Immature natural killer cell (primary cell): Measurements from ENCODE around the gene DSTN. TPM values are rescaled to one million over a fixed set of nuclear protein-coding genes. Genes with fewer than 3 reads are reported as not detected.
A peak's percentile ranks its signal among the peaks of the same experiment; 100 is the strongest.

Source experiments
- DNase-seq, 3 donors: peaks; one replicate each; pipeline ENCODE4 v3.0.0; 2022; ENCODE audit warnings: mixed read lengths in 1 of 3
- H3K27ac Mint-ChIP-seq, 6 donors: one replicate each; pipeline ENCODE4 v1.8.0; 2020; ENCODE audit warnings: mixed read lengths in 6 of 6, mild to moderate bottlenecking in 5 of 6, inconsistent platforms in 4 of 6, moderate library complexity in 3 of 6
- H3K27me3 Mint-ChIP-seq, 3 donors: one replicate each; pipeline ENCODE4 v1.8.0; 2020 to 2021; ENCODE audit warnings: low read depth in 3 of 3, mild to moderate bottlenecking in 3 of 3, mixed read lengths in 3 of 3, moderate library complexity in 3 of 3, inconsistent platforms in 1 of 3
- H3K36me3 Mint-ChIP-seq, 3 donors: one replicate each; pipeline ENCODE4 v1.8.0; 2020; ENCODE audit warnings: mixed read lengths in 3 of 3, inconsistent platforms in 2 of 3, mild to moderate bottlenecking in 2 of 3
- H3K4me1 Mint-ChIP-seq, 2 donors: one replicate each; pipeline ENCODE4 v1.8.0; 2020; ENCODE audit warnings: inconsistent platforms in 2 of 2, mild to moderate bottlenecking in 2 of 2, mixed read lengths in 2 of 2, moderate library complexity in 1 of 2
- H3K4me3 Mint-ChIP-seq, 5 donors: one replicate each; pipeline ENCODE4 v1.8.0; 2020; ENCODE audit warnings: mild to moderate bottlenecking in 5 of 5, mixed read lengths in 5 of 5, inconsistent platforms in 3 of 5, moderate library complexity in 3 of 5
- H3K9me3 Mint-ChIP-seq, 6 donors: one replicate each; pipeline ENCODE4 v1.8.0; 2020; ENCODE audit warnings: mild to moderate bottlenecking in 6 of 6, mixed read lengths in 6 of 6, inconsistent platforms in 4 of 6, moderate library complexity in 3 of 6
- polyA plus RNA-seq, 3 donors: library from polyadenylated mRNA; unstranded; fragments of 300-500 nt; fragmentation: Illumina TruSeq; gene quantifications; one replicate each; pipeline ENCODE4 v1.2.3, GENCODE V29; 2021

DSTN gene
- polyA plus RNA-seq, 3 donors from 2014 or later, result 157 to 226 (median 225) TPM

DNA sequence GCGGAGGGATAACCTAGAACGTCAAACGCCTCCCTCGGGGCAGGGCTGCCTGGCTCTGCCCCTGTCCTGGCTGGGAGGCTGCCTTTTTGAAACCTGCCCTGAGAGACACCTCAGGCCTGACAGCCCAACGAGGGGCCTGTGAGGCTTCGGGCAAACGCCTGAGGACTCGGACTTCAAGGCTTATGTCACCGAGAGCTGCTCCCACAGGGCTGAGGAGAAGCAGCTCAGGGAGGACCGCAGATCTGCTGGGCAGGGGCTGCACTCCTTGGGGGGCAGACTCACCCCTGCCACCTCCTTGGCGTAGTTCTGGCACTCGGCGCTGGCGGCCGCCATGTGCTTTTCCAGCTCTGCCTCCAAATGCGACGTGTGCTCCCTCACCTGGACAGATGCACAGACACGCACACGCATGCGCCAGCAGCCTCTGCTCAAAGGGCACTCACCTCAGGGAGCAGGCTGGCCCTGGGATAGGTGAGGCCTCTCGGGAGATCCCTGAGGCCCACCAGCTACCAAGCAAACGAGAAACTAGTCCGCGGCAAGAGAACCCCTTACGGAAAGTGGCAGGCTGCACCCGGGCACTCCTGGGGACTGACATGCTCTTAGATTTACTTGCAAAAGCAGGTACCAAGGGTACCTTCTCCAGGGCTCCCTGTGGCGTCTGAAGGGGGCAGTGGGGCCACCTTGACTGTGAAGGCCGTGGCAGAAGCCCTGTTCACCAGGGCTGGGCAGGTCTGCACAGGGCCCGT is 49.6 kb downstream of the DSTN start:
- Mint-ChIP-seq H3K4me1 (peaks cover 5 to 10% of the 10 kb centered on the region in 2 donors), H3K27ac (peak overlapping the region in 2 of 6 donors; percentile 34 to 55), H3K9me3 (no peaks in the 10 kb centered on the region), H3K4me3 (no peak overlapping the region), H3K36me3 (peaks cover 0 to 28% (median 8%) of the 10 kb centered on the region in 3 donors), H3K27me3 (peaks cover 1 to 14% (median 5%) of the 10 kb centered on the region in 3 donors)
- no peak for DNase-seq

DNA sequence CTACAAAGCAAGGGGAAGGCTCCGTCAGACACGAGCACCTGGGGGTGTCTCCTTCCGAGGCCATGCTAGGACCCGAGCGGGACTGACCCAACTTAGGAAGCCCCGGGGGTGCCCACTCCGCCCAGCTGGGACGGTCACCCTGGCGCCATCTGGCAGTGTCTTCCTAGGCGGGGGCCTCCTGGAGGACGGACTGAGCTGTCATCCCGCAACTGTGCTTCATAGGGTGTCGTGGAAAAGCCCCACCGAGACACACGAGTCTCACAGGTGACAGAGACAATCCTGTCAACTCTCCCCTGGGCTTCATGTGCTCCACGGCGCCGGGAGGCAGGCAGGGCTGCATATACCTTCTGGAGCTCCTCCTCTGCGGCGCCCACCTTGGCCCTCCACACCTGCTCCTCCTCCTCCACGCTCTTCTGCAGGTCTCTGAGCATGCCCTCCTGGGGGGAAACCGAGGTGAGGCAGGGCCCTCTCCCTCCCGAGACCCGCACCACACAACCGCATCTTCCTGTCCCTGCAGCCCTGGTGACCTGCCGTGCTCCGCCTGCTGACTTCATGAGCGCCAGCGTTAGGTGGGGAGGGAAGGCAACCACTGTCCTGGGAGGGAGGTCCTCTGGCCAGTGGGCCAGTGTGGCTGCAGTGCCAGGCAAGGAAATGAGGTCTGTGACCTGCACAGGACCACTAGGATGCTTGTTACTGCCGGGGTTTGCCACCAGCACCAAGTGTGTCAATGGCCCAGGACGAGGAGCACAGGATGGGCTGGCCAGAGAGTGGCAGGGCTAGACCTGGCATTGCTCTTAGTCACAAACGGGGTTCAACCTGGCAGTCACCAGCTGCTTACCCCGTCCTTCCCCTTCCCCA is 50.7 kb downstream of the DSTN start:
- H3K27me3 Mint-ChIP-seq, result peaks cover 0 to 8% (median 0%) of the 10 kb centered on the region in 3 donors
- no peak overlapping the region for H3K4me3 Mint-ChIP-seq
- H3K27ac Mint-ChIP-seq, result no peak overlapping the region
- no peak for DNase-seq
- peaks cover 0 to 32% (median 8%) of the 10 kb centered on the region in 3 donors for H3K36me3 Mint-ChIP-seq
- peaks cover 1 to 10% of the 10 kb centered on the region in 2 donors for H3K4me1 Mint-ChIP-seq
- no peaks in the 10 kb centered on the region for H3K9me3 Mint-ChIP-seq

DNA sequence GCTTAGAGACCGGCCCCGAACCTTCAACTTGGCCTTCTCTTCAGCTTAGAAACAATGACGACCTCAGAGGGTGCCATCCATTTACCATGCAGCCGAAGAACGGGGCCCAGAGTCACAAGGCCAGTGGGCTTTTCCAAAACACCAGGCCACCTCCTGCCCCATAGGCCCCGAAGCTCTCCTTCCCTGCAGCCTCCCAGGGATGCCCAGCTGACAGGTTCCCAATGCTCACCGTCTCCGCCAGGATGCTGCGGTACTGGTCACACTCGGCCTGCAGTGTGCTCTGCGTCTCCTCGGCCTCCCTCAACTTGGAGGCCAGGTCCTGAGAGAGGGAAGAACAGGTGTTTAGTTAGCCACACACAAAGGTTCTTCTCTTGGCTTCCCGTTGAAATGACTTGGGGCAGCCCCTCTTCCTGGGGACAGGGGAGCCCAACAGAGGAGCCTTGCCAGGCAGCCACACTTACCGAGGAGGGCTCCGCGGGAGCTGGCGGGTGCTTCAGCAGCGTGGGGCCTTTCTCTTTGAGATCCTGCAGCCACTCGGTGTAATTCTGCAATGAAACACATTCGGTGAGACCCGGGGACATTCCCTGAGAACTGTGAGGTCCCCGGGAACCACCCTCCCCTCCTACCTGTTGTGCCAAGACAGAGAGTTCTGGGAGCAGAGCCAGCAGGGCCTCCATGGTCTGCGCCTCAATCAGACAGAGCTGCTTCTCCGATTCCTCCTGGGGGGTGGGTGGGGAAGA is 51.5 kb downstream of the DSTN start:
- peaks cover 1 to 10% of the 10 kb centered on the region in 2 donors for H3K4me1 Mint-ChIP-seq
- H3K27ac Mint-ChIP-seq, result no peak overlapping the region
- DNase-seq, result no peak
- H3K9me3 Mint-ChIP-seq, result no peaks in the 10 kb centered on the region
- H3K36me3 Mint-ChIP-seq, result peaks cover 5 to 35% (median 12%) of the 10 kb centered on the region in 3 donors
- H3K4me3 Mint-ChIP-seq, result no peak overlapping the region
- H3K27me3 Mint-ChIP-seq, result peaks cover 0 to 12% (median 0%) of the 10 kb centered on the region in 3 donors

DNA sequence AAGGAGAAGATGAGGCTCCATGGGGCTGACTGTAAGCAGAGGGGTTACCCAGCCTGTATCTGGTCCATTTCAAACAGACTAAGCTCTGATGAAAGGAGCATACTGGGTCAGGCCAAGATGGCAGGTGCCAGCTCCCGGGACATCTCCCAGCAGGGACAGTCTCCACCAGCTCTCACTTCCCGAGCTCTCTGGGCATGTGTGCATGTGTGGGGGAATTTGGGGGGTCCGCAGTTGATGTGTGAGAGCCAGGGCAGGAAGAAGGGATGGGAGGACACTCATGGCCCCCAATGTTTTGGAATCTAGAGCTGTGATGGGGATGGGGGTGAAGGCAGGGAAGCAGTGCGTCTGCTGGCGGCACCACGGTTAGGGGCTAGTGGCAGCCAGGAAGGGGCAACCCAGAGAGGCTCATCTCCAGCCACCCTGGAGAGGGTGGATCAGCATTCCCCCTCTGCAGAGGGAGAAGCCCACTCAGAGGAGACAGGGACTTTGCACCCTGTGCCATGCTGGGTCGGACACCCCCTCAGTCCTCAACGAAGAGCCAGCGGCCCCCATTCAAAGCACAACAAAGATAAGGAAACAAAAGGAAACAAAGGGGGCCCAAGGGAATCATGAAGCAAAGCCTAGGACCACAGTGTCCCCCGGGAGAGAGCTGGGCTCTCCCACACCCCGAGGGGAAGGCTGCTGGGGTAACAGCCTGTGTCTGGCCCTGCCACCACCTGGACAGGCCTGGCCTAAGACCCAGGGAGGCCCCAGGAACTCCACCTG is 52.4 kb downstream of the DSTN start:
- no peak for DNase-seq
- Mint-ChIP-seq H3K36me3 (peaks cover 5 to 35% (median 12%) of the 10 kb centered on the region in 3 donors), H3K27ac (no peak overlapping the region), H3K27me3 (peaks cover 0 to 12% (median 0%) of the 10 kb centered on the region in 3 donors), H3K9me3 (no peaks in the 10 kb centered on the region), H3K4me1 (peaks cover 1 to 8% of the 10 kb centered on the region in 2 donors), H3K4me3 (no peak overlapping the region)

DNA sequence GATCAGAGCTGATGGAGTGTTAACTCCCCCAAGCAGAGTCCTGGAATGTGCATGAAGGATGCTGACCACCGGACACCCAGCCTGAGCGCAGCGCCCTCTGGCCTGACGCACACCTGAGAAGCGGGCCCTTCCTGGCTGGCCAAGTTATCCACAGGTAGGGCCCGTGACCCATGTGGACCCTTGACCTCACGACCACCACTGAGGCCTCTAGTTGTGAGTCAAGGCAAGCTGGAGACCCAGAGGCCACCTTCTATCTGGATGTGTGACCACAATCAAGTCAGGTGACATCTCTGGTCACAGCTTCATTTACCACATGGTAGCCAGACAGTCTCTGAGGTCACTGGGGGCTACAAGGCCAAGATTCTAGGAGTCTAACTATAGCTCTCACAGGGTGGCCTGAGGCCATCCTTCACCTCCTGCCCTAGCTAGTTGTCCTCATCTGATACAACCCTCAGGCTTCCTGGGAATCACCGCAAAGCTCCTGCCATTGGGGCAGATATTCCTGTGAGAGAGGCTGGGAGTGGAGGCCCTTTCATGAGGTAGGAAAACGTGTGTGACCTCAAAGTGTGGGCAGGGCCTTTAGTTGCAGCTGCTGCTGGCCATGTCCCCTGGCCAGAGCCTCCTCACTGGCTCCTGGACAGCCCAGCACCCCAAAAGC is 53.1 kb downstream of the DSTN start:
- H3K4me3 Mint-ChIP-seq, result no peak overlapping the region
- DNase-seq, result no peak
- H3K36me3 Mint-ChIP-seq, result peaks cover 5 to 36% (median 8%) of the 10 kb centered on the region in 3 donors
- H3K27ac Mint-ChIP-seq, result peak overlapping the region in 1 of 6 donors; percentile 17
- H3K9me3 Mint-ChIP-seq, result no peaks in the 10 kb centered on the region
- peaks cover 0 to 12% (median 0%) of the 10 kb centered on the region in 3 donors for H3K27me3 Mint-ChIP-seq
- peaks cover 0 to under 1% of the 10 kb centered on the region in 2 donors for H3K4me1 Mint-ChIP-seq

DNA sequence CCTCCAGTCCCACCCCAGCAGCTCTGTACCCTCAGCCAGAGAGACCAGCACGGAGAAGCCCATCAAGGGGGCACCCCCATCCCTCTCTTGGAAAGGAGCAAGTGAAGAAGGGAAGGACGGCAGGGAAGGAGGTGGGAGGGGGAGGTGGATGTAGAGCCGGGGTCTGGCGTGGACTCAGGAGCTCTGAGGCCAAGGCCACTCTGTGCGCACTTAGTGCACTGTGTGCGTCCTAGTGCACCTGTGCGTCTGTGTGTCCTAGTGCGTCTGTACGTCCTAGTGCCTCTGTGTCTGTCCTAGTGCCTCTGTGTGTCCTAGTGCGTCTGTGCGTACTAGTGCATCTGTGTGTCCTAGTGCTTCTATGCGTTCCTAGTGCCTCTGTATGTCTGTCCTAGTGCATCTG is 54.2 kb downstream of the DSTN start:
- Mint-ChIP-seq H3K4me3 (no peak overlapping the region), H3K36me3 (peaks cover 5 to 37% (median 5%) of the 10 kb centered on the region in 3 donors), H3K4me1 (peaks cover 0 to 1% of the 10 kb centered on the region in 2 donors), H3K9me3 (no peaks in the 10 kb centered on the region), H3K27me3 (peaks cover 0 to 10% (median 0%) of the 10 kb centered on the region in 3 donors), H3K27ac (peak overlapping the region in 1 of 6 donors; percentile 46)
- DNase-seq, result no peak

DNA sequence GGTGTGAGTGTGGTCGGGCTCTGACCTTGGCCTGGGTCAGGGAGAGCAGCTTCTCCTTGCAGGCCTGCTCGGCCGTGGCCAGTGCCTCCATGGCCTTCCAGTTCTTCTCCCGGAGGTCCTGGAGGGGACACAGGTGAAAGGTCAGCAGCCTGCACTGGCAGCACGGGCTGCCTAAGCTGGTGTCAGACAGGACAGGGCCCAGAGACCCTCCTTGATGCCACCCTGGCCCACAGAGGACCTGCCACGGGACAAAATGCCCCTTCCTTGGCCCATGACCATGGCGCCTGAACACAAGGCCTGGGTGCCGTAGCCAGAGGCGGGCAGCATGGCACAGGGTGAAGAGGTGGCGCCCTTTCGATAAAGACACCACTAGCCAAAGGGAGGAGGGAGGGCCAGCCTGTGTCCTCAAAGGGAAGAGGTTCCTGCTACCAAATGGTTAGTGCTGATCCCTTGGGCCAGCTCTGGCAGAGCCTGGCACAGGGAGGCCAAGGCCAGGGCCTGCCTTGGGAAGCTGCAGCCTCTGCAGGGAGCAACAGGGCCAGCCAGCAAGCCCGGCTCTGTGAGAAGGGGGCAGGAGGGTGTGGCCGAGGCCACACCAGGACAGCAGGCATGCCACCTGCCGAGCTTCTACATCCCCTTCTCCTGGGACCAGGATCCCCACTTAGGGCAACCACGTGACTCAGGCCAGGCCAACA is 54.8 kb downstream of the DSTN start:
- Mint-ChIP-seq H3K4me1 (peaks cover 0 to 1% of the 10 kb centered on the region in 2 donors), H3K27ac (peak overlapping the region in 1 of 6 donors; percentile 46), H3K4me3 (no peak overlapping the region), H3K9me3 (no peaks in the 10 kb centered on the region), H3K27me3 (peaks cover 0 to 8% (median 0%) of the 10 kb centered on the region in 3 donors), H3K36me3 (peaks cover 5 to 33% (median 5%) of the 10 kb centered on the region in 3 donors)
- DNase-seq, result no peak

DNA sequence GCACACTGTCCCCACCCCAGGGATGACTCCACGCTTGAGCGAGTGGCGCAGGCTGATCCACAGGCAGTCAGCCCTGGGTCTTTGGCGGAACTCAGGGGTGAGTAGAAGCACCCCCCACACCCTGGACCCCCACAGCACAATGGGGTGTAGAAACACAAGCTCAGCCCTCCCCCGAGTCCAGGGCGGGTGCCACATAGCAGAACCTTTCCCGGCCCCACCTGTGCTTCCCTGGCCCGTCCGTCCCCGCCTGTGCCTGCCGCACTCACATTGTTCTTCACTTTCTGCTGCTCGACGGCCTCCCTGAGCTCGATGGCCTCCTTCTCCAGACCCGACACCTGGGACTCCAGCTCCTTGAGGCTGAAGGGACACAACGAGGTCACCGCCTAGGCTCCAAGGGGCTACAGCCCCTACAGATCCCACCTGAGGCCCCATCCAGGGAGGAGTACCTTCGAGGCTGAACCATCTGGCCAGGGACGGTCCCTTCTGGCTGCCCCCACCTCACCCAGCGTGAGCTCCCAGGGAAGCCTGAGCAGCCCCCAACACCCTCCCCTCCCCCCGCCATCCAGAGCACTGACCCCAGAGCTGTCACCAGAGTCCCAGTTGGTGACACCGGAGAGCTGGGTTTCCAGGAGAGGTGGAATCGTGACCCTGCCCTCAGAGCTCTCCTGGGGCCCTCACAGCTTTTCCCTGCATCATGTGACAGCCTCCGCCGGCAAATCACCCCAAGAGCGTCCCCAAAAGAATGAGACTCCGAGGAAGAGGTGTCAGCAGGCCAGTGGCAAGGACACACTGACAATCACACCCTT is 55.6 kb downstream of the DSTN start:
- no peaks in the 10 kb centered on the region for H3K9me3 Mint-ChIP-seq
- no peak for DNase-seq
- no peak overlapping the region for H3K4me3 Mint-ChIP-seq
- H3K36me3 Mint-ChIP-seq, result peaks cover 5 to 27% (median 9%) of the 10 kb centered on the region in 3 donors
- H3K27ac Mint-ChIP-seq, result peak overlapping the region in 1 of 6 donors; percentile 46
- peaks cover 0 to 3% (median 0%) of the 10 kb centered on the region in 3 donors for H3K27me3 Mint-ChIP-seq
- H3K4me1 Mint-ChIP-seq, result peaks cover 0 to 1% of the 10 kb centered on the region in 2 donors

DNA sequence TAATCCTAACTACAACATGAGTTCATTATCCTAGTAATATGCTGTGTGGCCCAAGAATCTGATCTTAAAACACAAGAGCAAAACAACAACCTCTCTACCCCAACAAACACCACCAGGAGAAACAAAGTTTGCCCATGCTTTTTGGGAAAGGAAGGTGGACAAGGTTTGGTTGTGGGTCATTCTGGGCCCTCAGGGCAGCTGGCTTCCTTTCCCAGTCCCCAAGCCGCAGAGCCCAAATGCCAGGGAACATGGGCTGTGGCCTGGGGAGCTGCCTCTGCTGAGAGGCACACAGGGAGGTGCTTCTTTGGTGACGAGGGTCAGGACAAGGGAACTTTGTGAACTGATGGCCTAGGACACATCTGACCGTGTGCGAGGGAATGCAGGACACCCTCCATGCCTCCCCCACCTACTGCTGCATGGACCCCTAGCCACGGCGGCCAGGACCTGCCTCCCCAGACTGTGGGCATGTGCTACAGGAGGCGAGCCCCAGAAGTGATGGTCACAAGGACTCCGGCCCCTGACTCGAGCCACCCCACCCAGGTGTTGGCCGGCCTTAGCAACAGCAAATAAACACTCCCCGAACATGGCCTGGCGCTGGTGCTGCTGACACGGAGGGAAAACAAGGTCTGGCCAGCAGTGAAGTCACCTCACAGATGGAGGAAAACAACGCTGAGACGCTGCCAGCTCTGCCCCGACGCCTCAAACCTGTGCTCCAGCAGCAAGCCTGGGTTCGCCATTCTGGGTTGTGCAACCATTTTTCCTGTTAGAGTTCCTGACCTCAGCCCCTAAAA is 56.5 kb downstream of the DSTN start:
- Mint-ChIP-seq H3K36me3 (peaks cover 5 to 33% (median 9%) of the 10 kb centered on the region in 3 donors), H3K9me3 (no peaks in the 10 kb centered on the region), H3K27ac (no peak overlapping the region), H3K4me1 (peaks cover 0 to 1% of the 10 kb centered on the region in 2 donors), H3K4me3 (no peak overlapping the region), H3K27me3 (peaks cover 0 to 3% (median 0%) of the 10 kb centered on the region in 3 donors)
- DNase-seq, result no peak

DNA sequence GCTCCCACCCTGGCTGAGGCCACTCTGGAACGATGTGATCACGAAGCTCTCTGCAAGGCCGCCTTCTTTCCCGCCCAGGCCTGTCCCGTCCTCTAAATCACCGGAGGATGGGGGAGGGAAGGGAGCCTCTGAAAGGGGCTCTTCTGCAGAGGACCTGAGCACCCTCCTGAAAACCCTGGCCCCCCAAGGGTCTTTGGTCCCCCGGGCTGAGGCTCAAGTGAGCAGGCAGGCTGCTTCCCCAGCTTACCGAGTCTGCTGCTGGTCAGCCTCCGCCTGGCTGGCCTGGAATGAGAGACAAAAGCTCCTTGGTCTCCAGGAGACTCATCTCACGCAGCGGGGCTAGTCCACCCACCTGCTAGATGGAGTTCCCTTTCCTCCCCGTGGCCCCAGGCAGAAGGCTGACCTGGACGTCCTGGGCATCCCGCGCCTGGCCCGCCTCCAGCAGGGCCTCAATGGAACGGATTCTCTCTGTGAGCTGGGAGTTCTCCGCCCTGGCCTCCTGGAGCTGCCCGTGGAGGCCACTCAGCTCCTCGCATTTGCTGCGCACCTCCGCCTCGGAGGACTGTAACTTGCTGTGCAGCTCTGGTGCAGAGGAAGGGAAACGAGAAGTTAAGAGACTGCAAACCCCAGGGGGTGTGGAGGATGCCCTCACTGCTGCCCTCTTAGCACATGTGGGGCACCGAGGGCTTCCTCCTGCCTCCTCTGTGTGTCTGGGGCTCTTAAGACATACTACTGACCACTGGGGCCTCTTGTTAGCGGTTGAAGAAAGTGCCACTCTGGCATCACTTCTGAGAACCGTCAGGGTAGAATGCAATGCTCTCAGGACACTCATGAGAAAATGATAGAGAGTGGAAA is 57.5 kb downstream of the DSTN start:
- H3K4me3 Mint-ChIP-seq, result no peak overlapping the region
- H3K4me1 Mint-ChIP-seq, result peaks cover 0 to 1% of the 10 kb centered on the region in 2 donors
- peaks cover 6 to 35% (median 9%) of the 10 kb centered on the region in 3 donors for H3K36me3 Mint-ChIP-seq
- DNase-seq, result no peak
- peak overlapping the region in 1 of 6 donors; percentile 62 for H3K27ac Mint-ChIP-seq
- H3K27me3 Mint-ChIP-seq, result peaks cover 0 to 3% (median 0%) of the 10 kb centered on the region in 3 donors
- H3K9me3 Mint-ChIP-seq, result no peaks in the 10 kb centered on the region
